ENCODE results near the gene FABP6.

Gene FABP6

DNA sequence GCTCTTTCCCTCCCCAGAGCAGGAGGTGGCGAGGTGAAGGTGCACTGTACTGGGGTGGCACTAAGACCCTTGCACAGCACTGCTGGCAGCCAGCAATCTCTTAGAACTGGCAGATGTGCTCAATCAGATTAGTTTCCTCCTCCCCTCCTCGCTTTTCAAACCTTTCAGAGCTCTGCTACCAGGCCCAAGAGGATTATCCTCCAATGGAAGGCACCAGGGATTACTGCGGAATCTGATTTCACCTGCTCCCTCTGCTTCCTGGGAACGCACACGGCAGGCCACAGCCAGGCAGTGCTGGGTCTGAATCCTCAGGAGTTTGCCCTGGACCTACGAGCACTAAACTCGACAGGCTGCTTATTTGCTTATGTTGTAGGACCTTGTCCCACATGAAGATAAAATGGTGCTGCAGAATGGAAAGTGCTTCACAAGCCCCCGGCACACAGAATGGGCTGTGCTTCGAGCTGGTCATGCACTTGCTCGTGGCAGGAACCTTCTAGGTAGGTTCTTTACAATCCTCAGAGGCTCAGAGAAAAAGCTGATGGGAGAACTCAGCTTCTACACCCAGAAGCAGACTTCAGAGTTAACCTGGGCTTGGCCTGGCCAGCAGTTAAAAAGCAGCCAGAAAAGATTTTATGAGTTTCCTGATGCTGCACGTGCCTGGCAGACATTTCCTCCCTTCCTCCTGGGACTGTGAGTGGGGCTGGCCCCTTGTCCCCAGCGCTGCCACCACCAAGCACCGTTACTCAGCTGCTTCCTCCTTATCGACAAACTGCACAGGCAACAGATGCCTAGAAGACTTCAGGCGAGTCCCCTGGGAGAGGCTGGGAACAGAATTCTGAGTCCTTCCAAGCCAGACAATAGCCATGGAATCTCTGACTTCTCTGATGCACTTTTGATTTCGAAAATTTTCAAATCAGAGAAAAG lies 33.1 kb downstream of the FABP6 start:
- no peak for DNase-seq

DNA sequence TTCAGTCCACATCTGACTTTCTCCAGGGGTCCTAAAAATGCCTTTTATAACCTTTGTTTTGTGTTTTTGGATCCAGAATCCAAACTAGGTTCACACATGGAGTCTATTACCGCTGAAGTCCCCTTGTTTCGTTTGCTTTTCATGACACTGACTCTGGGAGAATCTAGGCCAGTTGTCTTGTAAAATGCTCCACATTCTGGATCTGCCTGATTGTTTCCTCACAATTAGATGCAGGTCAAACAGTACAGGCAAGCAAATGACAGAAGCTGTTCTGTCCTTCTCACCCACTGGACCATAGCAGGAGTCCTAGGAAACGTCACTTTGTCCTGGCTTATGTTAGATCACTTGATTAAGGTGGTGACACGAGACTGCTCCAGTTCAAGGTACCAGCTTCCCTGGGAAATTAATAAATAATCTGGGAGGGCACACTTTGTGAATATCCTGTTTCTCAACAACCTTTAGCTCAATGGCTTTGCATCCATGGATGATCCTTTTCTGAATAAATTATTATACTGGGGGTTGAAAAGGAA lies 34.1 kb downstream of the FABP6 start:
- DNase-seq, result no peak

DNA sequence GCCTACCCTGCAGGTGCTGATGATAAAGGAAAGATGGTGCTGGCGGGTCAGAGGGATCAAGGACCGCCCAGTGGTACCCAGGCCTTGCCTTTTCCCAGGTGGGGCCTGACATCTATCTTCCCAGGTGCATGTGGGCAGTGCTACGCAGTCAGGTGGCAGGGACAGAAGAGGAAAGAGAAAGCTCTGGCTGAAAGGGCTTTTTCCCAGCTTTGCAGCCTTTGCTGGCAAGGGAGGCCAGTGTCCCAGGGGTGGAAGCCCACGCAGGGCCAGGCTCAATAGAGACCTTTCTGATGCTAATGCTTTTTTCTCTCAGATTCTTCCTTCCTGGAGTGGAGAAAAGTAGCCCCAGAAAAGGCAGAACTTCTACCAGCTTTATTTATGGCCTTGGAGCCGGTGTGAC lies 36.7 kb downstream of the FABP6 start:
- DNase-seq, result no peak

DNA sequence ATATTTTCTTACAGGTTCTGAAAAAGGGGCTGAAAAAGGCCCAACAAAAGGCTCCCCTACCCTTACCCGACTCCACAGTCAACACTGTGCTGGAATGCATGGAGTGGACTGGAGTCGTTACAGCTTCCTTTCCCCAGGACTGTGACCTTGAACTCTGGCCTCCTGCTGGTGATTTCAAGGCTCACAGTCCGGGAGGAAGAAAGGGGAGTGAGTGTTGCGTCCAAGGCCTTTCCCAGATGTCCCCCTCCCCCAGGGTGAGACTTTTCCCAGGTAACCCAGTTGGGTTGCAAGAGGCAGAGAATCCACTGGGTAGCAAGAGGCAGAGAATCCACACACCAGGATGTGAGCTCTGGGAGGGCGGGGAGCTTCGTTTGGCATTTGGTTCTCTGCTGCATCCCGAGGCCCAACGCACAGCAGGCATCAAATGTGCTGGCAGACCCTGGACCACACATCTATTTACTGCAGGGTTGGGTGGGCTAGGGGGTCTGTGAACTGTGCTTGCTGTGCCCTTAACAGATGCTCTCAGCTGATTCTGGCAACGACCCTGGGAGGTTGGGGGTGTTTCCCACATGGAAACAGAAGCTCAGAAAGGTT lies 37.5 kb downstream of the FABP6 start:
- no peak for DNase-seq

DNA sequence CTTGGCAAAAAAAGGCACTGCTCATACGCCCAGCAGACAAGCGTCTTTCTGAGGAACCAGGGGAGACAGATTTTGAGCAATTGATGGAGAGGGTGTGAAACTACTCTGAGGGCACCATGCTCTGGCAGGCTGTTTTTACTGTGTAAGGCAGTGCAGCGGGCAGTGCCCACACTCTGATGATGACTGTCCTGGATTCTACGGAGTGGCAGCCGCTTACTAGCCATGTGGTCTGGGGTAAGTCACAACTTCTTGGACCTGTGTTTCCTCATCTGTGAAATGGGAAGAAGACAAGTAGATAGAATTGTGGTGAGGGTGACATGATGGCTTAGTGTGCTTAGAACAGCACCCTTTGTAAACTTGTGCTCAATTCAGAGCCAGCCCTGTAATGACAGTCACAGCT lies 38.8 kb downstream of the FABP6 start:
- no peak for DNase-seq

DNA sequence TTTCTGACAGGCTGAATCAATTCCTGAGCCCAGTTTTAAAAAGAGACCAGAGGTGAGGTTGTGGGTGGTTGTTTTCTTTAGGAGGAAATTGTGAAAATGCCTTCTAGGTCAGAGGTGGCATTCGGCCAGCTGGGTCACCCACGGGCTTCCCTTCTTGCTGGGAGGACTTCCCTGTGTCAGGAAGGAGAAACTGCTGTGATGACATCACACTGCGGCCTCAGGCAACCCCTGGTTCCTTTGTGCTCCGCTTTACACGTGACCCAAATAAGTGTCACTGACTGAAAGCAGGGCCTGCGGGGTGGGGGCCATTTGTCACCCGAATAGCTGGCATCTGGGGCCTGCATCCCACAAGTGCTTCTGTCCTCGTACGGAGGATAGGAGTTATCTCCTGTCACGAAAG lies 39.7 kb downstream of the FABP6 start:
- DNase-seq, result no peak

DNA sequence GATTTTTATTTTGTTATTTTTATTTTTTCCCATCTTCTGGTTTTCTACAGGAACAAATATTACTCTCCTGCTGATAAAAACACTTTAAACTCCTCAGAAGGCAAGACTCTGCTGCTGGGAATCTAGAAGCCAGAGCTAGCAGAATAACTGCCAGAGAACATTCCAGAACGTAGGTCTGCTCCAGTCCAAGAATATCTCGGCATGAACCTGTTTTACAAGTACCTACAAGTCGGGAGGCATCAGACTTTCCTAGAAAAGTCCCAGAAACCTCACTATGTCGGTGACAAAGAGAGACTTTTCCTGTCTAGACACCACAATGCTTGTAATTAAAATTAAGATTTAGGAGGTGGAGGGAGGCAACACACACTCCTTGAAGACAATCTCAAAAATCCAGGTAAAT lies 41.4 kb downstream of the FABP6 start:
- no peak for DNase-seq

DNA sequence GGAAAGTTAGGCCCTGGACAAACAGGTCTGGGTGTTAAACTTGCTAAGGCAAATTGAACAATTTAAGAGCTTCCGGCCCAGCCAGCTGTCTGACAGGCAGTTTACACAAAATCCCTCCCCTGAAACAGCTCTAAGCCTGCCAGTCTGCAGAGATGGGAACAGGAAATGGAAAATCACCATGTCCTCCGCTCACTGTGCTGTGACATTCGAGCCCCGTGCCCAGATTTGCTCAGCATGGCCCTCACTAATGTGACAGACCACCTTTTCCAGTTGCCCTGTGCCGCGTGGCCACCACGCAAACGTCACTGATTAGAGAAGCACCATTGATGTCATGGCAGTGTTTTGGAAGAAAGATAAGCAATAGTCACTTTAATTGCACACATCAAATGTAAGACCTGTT lies 42.1 kb downstream of the FABP6 start:
- peak; percentile 62 for DNase-seq

DNA sequence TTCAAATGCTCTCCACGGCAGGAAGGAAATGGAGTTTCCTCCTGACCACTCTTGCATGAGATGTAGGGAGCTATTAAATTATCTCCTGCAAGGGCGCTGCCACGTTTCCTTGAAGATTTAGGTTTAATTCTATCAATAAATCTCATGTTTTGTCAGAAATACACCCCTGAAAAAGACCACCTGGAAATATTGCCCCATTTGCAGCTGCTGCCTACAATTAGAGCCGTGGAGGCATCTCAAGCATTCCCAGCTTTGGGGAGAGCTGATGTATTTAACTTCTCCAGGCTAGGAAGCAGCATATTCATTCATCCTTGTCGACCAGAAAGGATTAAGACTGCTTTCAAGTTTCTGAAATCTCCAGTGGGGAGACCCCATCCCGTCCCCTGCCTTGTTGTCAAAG lies 42.5 kb downstream of the FABP6 start:
- DNase-seq, result no peak

DNA sequence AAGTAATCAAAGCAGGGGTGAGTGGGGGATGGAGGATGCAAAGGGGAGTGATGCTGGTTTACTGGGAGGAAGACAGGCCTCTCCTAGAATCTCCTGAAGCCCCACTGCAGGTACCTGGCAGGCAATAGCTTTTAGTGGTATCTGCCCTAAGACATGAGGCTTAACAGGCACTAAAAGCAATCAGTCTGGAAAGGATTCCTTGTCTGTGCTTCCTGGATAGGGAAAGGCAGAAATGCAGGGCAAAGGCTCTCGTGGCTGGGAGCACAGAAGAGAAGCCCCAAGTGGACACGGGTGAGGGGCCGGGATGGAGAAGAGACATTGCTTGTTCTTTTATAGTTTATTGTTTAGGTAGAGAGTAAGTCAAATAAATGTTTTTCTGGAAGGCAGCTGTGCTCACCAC lies 43.0 kb downstream of the FABP6 start:
- DNase-seq, result no peak

DNA sequence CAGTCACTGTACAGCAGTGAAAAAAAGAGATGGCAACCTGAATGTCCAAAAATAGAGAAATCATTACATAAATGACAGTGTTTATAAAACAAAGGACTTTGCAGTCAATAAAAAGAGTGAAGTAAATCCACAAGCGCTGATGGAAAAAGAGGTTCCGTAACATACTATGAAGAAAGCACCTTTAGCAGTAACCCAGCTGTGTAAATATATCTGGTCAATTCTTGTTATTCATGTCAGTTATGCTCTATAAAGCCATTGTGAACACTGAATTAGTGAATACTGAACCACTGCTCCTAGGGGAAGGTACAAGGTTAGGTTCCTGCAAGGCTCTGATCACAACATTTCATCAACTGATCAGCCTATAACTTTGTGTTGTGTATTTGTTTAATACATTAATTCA lies 43.6 kb downstream of the FABP6 start:
- DNase-seq, result no peak

DNA sequence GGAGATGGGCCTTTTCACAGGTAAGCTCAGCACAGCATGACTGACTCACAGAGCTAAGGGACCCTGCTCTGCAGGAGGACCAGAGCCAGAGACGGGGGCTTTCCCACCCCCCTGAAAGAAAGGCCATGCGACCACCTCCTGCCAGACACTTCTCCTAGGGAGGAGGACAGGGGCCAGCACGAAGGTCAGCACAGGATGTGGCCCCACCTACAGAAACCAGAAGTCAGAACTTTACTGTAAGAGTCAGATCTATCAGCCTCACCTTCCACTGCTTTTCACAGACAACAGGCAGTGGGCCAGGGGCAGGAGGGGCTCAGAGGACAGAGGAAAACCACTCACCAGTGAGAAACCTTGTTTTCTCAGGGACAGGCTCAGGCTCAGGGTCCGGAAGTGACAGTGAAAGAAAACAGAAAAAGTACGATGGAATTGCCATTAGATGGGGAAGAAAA lies 45.2 kb downstream of the FABP6 start:
- no peak for DNase-seq

DNA sequence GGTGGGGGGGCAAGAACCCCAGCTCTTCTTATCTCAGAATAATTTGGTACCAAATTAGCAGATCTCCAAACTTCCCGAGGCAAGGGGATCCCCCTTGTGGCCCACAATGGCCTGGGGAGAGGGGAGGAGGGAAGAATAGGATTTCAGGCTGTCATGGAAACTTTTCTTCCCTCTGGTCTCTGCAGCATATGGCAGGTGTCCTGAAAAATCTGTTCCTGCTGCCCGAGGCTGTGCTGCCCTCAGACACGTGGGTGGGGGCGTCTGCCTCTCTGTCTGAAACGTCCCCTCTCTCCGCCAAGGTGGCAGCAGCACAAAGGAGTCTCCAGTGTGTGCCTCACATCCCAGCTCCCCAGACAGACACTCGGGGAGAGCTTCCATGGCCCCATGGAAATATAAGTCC lies 49.0 kb downstream of the FABP6 start:
- DNase-seq, result no peak

DNA sequence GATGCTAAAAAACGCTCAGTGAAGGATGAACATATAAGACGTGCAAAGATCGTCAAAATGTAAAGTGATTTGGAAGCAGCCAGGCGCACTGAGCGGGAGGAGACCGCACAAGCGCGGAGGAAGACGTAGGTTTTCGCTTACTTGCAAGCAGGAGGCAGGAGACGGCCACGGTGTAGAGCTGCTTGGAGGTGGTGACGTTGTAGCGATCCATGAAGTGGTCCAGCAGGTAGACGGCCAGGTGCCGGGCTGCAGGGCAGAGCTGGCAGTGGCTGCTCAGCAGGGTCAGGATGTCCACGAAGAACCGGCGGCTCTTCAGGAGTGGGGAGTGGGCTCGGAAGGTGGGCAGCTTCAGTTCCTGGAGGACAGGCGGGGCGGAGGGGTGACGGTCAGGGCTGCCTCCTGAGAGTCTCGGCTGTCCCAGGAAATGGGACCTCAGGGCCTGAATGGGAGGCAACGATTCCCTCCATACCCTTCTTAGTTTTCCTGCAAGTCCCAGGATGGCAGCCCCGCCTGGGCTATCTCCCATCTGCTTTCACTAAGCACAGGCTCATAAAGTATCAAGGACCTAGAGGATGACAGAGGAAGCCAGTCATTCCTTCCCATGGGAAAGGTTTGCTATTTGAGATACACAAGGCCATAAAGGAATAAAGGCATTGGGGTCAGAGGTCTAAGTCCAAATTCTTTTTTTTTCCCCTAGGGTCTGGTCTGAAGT lies 51.2 kb downstream of the FABP6 start:
- no peak for DNase-seq

DNA sequence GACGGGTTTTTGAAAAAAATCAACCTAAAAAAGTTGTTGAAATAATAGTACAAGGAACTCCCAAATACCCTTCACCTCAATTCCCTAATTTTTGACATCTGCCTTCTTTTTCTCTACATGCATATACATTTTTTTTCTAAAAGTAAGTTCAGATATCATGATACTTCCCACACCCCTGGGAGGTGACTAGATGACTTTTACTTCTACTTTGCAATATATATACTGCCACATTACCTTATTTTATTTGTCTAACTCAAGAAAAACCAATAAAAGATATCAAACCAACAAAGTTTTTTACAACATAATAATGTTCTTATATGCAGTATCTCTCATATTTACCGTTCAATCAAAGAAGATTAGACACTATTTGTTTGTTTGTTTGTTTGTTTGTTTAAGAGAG lies 52.0 kb downstream of the FABP6 start:
- DNase-seq, result no peak

DNA sequence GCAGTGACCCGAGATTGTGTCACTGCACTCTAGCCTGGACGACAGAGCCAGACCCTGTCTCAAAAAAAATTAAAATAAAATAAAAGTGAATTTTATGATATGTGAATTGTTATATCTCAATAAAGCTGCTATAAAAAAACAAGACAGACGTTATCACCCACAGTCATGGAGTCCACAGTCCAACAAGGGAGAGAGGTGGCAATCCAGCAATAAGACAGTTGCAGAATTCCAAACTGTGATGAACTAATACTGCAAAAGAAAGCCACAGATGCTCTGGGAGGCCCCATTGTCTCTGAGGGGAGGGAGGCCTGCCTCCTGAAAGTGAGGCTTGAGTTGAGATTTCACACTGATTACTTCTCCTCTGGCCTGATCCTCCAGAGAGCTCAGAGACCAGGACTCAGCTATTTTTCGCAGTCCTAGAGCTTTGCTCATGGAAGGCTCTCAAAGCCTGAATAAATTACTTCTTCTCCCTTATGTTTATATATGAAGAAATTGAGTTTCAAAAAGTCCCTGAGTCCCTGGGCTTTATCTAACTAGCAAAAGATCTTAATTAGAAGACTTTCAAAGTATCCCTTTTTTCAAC lies 55.1 kb downstream of the FABP6 start:
- no peak for DNase-seq

DNA sequence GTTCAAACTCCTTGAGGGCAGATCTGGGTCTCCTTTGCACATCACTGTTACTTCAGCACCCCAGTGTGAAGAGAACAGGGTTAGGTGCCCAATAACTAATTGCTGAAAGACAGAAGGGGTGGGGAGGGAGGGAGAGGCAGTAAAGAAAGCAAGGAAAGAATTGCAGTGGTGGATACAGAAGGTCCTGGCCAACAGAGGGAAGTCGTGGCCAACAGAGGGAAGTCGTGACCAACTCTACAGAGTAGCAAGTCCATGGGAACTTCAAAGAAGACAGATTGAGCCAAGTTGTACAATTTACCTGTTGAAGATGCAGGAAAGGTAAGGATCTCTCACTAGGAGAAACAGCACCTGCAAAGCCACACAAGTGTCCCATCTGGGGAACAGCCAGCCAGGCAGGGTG lies 56.0 kb downstream of the FABP6 start:
- DNase-seq, result no peak

DNA sequence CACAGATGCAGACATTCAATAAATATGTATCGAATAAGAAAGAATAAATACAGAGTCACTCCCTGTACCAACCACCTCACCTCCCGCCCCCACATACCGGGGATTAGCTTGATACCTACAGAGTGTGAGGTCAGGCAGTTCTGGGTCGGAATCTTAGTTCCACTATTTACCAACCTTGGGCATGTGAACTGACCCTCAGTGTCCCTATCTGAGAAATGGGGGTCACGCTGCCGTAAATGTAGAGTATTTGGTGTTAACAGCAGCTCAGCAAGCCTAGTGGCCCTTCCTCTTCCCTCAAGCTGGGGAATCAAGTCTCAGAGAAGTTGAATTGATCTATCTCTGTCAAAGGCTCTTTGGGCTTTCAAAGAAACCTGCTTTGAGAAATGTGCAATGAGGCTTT lies 57.6 kb downstream of the FABP6 start:
- no peak for DNase-seq

DNA sequence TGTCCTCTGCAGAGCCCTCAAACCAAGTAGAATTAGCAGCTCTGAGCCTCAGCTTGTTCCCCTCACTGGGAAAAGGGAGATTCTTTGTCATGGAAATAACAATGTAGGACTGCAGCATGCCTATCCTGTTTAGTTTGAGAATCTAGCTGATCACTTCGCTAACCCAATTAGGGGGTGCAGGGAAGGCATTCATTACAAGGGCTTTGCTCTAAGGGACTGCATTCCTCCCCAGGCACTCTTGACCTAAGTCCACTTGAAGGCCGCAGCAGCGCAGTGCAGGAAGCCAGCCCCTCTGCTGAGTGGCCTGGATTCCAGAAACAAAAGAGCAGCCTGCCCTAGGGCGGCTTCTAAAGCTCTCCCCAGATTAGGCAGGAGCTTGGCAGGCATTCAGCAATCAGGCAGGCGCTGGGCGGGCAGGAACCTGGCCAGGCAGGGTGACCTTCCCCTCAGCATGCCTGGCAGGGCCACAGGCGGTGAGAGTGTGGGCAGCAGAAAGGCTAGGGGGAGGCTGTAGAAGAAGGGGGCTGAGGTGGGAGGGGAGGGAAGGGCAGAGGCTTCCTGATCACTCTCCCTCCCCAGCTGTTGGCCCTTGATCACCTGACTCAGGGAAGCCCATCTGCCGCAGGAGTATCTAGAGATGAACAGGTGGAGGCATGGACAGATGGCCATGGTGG lies 58.2 kb downstream of the FABP6 start:
- peak; percentile 51 for DNase-seq
